ENCODE measurements around the gene TBC1D1. TPM values are rescaled to one million over a fixed set of nuclear protein-coding genes. Genes with fewer than 3 reads are reported as not detected.

Gene TBC1D1
- total RNA-seq, 1 experiment from 2014 or later: 28.5 TPM

DNA sequence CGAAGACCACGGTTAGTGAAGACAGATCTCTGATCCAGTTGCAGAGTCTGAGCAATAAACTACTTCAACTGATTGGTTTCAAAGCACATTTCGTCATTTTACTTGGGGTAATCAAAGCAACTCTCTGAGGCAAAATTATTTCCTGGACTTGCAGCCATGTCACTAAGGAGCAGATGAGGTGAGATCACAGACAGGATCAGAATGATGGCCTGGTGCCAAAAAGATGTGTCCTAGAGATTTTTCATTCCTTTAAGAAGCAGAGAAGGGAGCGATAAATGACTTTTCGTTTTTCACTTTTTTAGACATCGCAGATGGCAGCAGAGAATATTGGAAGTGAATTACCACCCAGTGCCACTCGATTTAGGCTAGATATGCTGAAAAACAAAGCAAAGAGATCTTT, 153.2 kb downstream of the TBC1D1 start:
- no TSS peak for BruUV-seq (replicated peaks)
- intact Hi-C loops (cut with micrococcal nuclease; ENCODE audit: unreplicated experiment): no loop called here
- Histone ChIP-seq H3K4me3 (ENCODE audit: low read depth, low read length) (no peak overlapping the region), H3K9me3 (no peaks in the 10 kb centered on the region), H3K4me1 (0 out of 2 replicates have a peak, but pooled peaks cover 5% of the 10 kb centered on the region), H3K36me3 (ENCODE audit: control insufficient read depth, insufficient read depth, low read length) (no peaks in the 10 kb centered on the region), H3K27me3 (replicated peaks; ENCODE audit: control insufficient read depth, insufficient read depth, low read length) (no peaks in the 10 kb centered on the region)
- Mint-ChIP-seq H3K36me3 (ENCODE audit: insufficient read depth, unreplicated experiment) (peaks cover 8% of the 10 kb centered on the region), H3K27me3 (ENCODE audit: insufficient read depth, unreplicated experiment) (no peaks in the 10 kb centered on the region), H3K27ac (ENCODE audit: unreplicated experiment) (no peak overlapping the region), H3K4me1 (ENCODE audit: low read depth, unreplicated experiment) (no peaks in the 10 kb centered on the region), H3K4me3 (ENCODE audit: unreplicated experiment) (no peak overlapping the region), H3K9me3 (ENCODE audit: unreplicated experiment) (no peaks in the 10 kb centered on the region)
- TF ChIP-seq, protein P1, sequence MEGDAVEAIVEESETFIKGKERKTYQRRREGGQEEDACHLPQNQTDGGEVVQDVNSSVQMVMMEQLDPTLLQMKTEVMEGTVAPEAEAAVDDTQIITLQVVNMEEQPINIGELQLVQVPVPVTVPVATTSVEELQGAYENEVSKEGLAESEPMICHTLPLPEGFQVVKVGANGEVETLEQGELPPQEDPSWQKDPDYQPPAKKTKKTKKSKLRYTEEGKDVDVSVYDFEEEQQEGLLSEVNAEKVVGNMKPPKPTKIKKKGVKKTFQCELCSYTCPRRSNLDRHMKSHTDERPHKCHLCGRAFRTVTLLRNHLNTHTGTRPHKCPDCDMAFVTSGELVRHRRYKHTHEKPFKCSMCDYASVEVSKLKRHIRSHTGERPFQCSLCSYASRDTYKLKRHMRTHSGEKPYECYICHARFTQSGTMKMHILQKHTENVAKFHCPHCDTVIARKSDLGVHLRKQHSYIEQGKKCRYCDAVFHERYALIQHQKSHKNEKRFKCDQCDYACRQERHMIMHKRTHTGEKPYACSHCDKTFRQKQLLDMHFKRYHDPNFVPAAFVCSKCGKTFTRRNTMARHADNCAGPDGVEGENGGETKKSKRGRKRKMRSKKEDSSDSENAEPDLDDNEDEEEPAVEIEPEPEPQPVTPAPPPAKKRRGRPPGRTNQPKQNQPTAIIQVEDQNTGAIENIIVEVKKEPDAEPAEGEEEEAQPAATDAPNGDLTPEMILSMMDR (IDR thresholded peaks at IDR 0.05; ENCODE audit: insufficient read depth in 1 of 2, low read depth in 1 of 2, low read length in 1 of 2, severe bottlenecking in 1 of 2, unreplicated experiment in 1 of 2): no peak
- no peak for DNase-seq
- ChIA-PET POLR2A (no interaction called here), CTCF (interaction anchor here (0.7 to 1.0 kb wide), 2 partner anchors 9 to 886 kb away, joined by 3 to 4 read pairs; no protein-coding TSS in a partner anchor)

- DNase-seq: no peak
- no peaks in the 10 kb centered on the region for H3K9me3 ChIP-seq
- Mint-ChIP-seq H3K4me1 (ENCODE audit: low read depth, unreplicated experiment) (no peaks in the 10 kb centered on the region), H3K9me3 (ENCODE audit: unreplicated experiment) (no peaks in the 10 kb centered on the region), H3K27ac (ENCODE audit: unreplicated experiment) (no peak overlapping the region), H3K27me3 (ENCODE audit: insufficient read depth, unreplicated experiment) (no peaks in the 10 kb centered on the region), H3K4me3 (ENCODE audit: unreplicated experiment) (no peak overlapping the region), H3K36me3 (ENCODE audit: insufficient read depth, unreplicated experiment) (peaks cover 8% of the 10 kb centered on the region)
- POLR2A ChIA-PET: interaction anchor here (0.6 kb wide), 1 partner anchor 42 kb away, joined by 3 read pairs; no protein-coding TSS in a partner anchor
- CTCF ChIA-PET: no interaction called here
- 0 out of 2 replicates have a peak, but pooled peaks cover 5% of the 10 kb centered on the region for H3K4me1 ChIP-seq
- H3K4me3 ChIP-seq (ENCODE audit: low read depth, low read length): no peak overlapping the region
- no peaks in the 10 kb centered on the region for H3K27me3 ChIP-seq (replicated peaks; ENCODE audit: control insufficient read depth, insufficient read depth, low read length)
- intact Hi-C loops (cut with micrococcal nuclease; ENCODE audit: unreplicated experiment): no loop called here
- H3K36me3 ChIP-seq (ENCODE audit: control insufficient read depth, insufficient read depth, low read length): no peaks in the 10 kb centered on the region
- TF ChIP-seq, protein P1 (IDR thresholded peaks at IDR 0.05; ENCODE audit: insufficient read depth in 1 of 2, low read depth in 1 of 2, low read length in 1 of 2, severe bottlenecking in 1 of 2, unreplicated experiment in 1 of 2): no peak
- no TSS peak for BruUV-seq (replicated peaks)
Observed at GRCh38 chr4:38045289-38045988, 154.6 kb downstream of the TBC1D1 start.

- no peak overlapping the region for H3K4me3 Mint-ChIP-seq (ENCODE audit: unreplicated experiment)
- no peaks in the 10 kb centered on the region for H3K4me1 Mint-ChIP-seq (ENCODE audit: low read depth, unreplicated experiment)
- TF ChIP-seq, protein P1 (IDR thresholded peaks at IDR 0.05; ENCODE audit: insufficient read depth in 1 of 2, low read depth in 1 of 2, low read length in 1 of 2, severe bottlenecking in 1 of 2, unreplicated experiment in 1 of 2): no peak
- DNase-seq: peak in 1 of 2 experiments; percentile 30
- Histone ChIP-seq H3K4me1 (0 out of 2 replicates have a peak, but pooled peaks cover 5% of the 10 kb centered on the region), H3K27me3 (replicated peaks; ENCODE audit: control insufficient read depth, insufficient read depth, low read length) (no peaks in the 10 kb centered on the region), H3K9me3 (no peaks in the 10 kb centered on the region), H3K36me3 (ENCODE audit: control insufficient read depth, insufficient read depth, low read length) (no peaks in the 10 kb centered on the region), H3K4me3 (ENCODE audit: low read depth, low read length) (no peak overlapping the region)
- H3K36me3 Mint-ChIP-seq (ENCODE audit: insufficient read depth, unreplicated experiment): no peaks in the 10 kb centered on the region
- H3K27me3 Mint-ChIP-seq (ENCODE audit: insufficient read depth, unreplicated experiment): no peaks in the 10 kb centered on the region
- intact Hi-C loops (cut with micrococcal nuclease; ENCODE audit: unreplicated experiment): no loop called here
- ChIA-PET POLR2A (no interaction called here), CTCF (no interaction called here)
- no peaks in the 10 kb centered on the region for H3K9me3 Mint-ChIP-seq (ENCODE audit: unreplicated experiment)
- no peak overlapping the region for H3K27ac Mint-ChIP-seq (ENCODE audit: unreplicated experiment)
- no TSS peak for BruUV-seq (replicated peaks)
Observed at GRCh38 chr4:38046727-38047489, 156.0 kb downstream of the TBC1D1 start.

Measured in Caco-2 (cell line).